ENCODE data around the gene GPR180.
"Not testable (repeated sequence)": the region's sequence is repeated elsewhere in the genome, so short reads cannot be mapped to it uniquely, and the experiment has no call there.

GPR180 gene

GRCh38 chr13:94612050-94612449 lies 10.4 kb downstream of the GPR180 start:
- Mint-ChIP-seq H3K27me3 (no peaks in the 10 kb centered on the region), H3K36me3 (peaks cover 25% of the 10 kb centered on the region), H3K27ac (no peak overlapping the region), H3K9me3 (no peaks in the 10 kb centered on the region), H3K4me1 (peaks cover 5% of the 10 kb centered on the region), H3K4me3 (no peak overlapping the region)
- no peak for ATAC-seq

- Mint-ChIP-seq H3K4me1 (no peaks in the 10 kb centered on the region), H3K27ac (no peak overlapping the region), H3K36me3 (peaks cover 19% of the 10 kb centered on the region), H3K27me3 (no peaks in the 10 kb centered on the region), H3K9me3 (no peaks in the 10 kb centered on the region), H3K4me3 (no peak overlapping the region)
- no peak for ATAC-seq
Measured at GRCh38 chr13:94613051-94613450, 11.4 kb downstream of the GPR180 start.

GRCh38 chr13:94617389-94618000 lies 15.8 kb downstream of the GPR180 start:
- H3K27me3 Mint-ChIP-seq: no peaks in the 10 kb centered on the region
- H3K9me3 Mint-ChIP-seq: no peaks in the 10 kb centered on the region
- no peak for ATAC-seq
- H3K4me1 Mint-ChIP-seq: no peaks in the 10 kb centered on the region
- no peak overlapping the region for H3K4me3 Mint-ChIP-seq
- no peak overlapping the region for H3K27ac Mint-ChIP-seq
- peaks cover 24% of the 10 kb centered on the region for H3K36me3 Mint-ChIP-seq

- Mint-ChIP-seq H3K36me3 (peaks cover 23% of the 10 kb centered on the region), H3K9me3 (no peaks in the 10 kb centered on the region), H3K4me3 (no peak overlapping the region), H3K27ac (no peak overlapping the region), H3K27me3 (no peaks in the 10 kb centered on the region), H3K4me1 (no peaks in the 10 kb centered on the region)
- no peak for ATAC-seq
Measured at GRCh38 chr13:94620286-94620896, 18.7 kb downstream of the GPR180 start.

GRCh38 chr13:94622344-94622743 lies 20.7 kb downstream of the GPR180 start:
- ATAC-seq: no peak
- H3K4me3 Mint-ChIP-seq: no peak overlapping the region
- H3K27ac Mint-ChIP-seq: no peak overlapping the region
- H3K27me3 Mint-ChIP-seq: no peaks in the 10 kb centered on the region
- peaks cover 27% of the 10 kb centered on the region for H3K36me3 Mint-ChIP-seq
- H3K9me3 Mint-ChIP-seq: no peaks in the 10 kb centered on the region
- no peaks in the 10 kb centered on the region for H3K4me1 Mint-ChIP-seq

GRCh38 chr13:94623316-94623715 lies 21.7 kb downstream of the GPR180 start:
- Mint-ChIP-seq H3K4me1 (no peaks in the 10 kb centered on the region), H3K27ac (no peak overlapping the region), H3K27me3 (no peaks in the 10 kb centered on the region), H3K9me3 (no peaks in the 10 kb centered on the region), H3K36me3 (peaks cover 27% of the 10 kb centered on the region), H3K4me3 (no peak overlapping the region)
- no peak for ATAC-seq

- Mint-ChIP-seq H3K27me3 (no peaks in the 10 kb centered on the region), H3K36me3 (peaks cover 45% of the 10 kb centered on the region)
Measured at GRCh38 chr13:94630858-94631257, 29.2 kb downstream of the GPR180 start.

GRCh38 chr13:94632226-94632980 lies 30.7 kb downstream of the GPR180 start:
- no peak overlapping the region for H3K4me3 Mint-ChIP-seq
- no peak for ATAC-seq
- H3K36me3 Mint-ChIP-seq: peaks cover 41% of the 10 kb centered on the region

More at GRCh38 chr13:94630858-94631257, 29.2 kb downstream of the GPR180 start:
- Mint-ChIP-seq H3K9me3 (no peaks in the 10 kb centered on the region), H3K27ac (no peak overlapping the region), H3K4me3 (no peak overlapping the region), H3K4me1 (no peaks in the 10 kb centered on the region)
- ATAC-seq: no peak

GRCh38 chr13:94636096-94636495 lies 34.4 kb downstream of the GPR180 start:
- peaks cover 21% of the 10 kb centered on the region for H3K36me3 Mint-ChIP-seq
- H3K4me1 Mint-ChIP-seq, H3K4me3 Mint-ChIP-seq, ATAC-seq, H3K27ac Mint-ChIP-seq, H3K27me3 Mint-ChIP-seq, H3K9me3 Mint-ChIP-seq: not testable (repeated sequence)

More at GRCh38 chr13:94632226-94632980, 30.7 kb downstream of the GPR180 start:
- no peaks in the 10 kb centered on the region for H3K27me3 Mint-ChIP-seq
- no peaks in the 10 kb centered on the region for H3K9me3 Mint-ChIP-seq
- no peak overlapping the region for H3K27ac Mint-ChIP-seq
- H3K4me1 Mint-ChIP-seq: no peaks in the 10 kb centered on the region

GRCh38 chr13:94636942-94637578 lies 35.4 kb downstream of the GPR180 start:
- H3K9me3 Mint-ChIP-seq: peaks cover 3% of the 10 kb centered on the region
- peaks cover 14% of the 10 kb centered on the region for H3K36me3 Mint-ChIP-seq
- no peaks in the 10 kb centered on the region for H3K4me1 Mint-ChIP-seq
- no peaks in the 10 kb centered on the region for H3K27me3 Mint-ChIP-seq
- H3K4me3 Mint-ChIP-seq: no peak overlapping the region
- ATAC-seq: no peak
- H3K27ac Mint-ChIP-seq: no peak overlapping the region

GRCh38 chr13:94637677-94638076 lies 36.0 kb downstream of the GPR180 start:
- H3K27ac Mint-ChIP-seq, H3K27me3 Mint-ChIP-seq, ATAC-seq, H3K9me3 Mint-ChIP-seq, H3K4me1 Mint-ChIP-seq, H3K4me3 Mint-ChIP-seq: not testable (repeated sequence)
- H3K36me3 Mint-ChIP-seq: peaks cover 14% of the 10 kb centered on the region

- ATAC-seq: no peak
- Mint-ChIP-seq H3K4me1 (no peaks in the 10 kb centered on the region), H3K9me3 (peaks cover 3% of the 10 kb centered on the region), H3K4me3 (no peak overlapping the region), H3K36me3 (no peaks in the 10 kb centered on the region), H3K27me3 (no peaks in the 10 kb centered on the region), H3K27ac (no peak overlapping the region)
Measured at GRCh38 chr13:94640721-94641120, 39.1 kb downstream of the GPR180 start.

- Mint-ChIP-seq H3K27me3 (no peaks in the 10 kb centered on the region), H3K9me3 (peaks cover 3% of the 10 kb centered on the region), H3K4me1 (no peaks in the 10 kb centered on the region), H3K27ac (no peak overlapping the region), H3K4me3 (no peak overlapping the region), H3K36me3 (no peaks in the 10 kb centered on the region)
- no peak for ATAC-seq
Measured at GRCh38 chr13:94641409-94641941, 39.8 kb downstream of the GPR180 start.

GRCh38 chr13:94646904-94647303 lies 45.2 kb downstream of the GPR180 start:
- H3K4me1 Mint-ChIP-seq: no peaks in the 10 kb centered on the region
- no peak for ATAC-seq
- H3K4me3 Mint-ChIP-seq: no peak overlapping the region
- H3K9me3 Mint-ChIP-seq: no peaks in the 10 kb centered on the region
- no peaks in the 10 kb centered on the region for H3K36me3 Mint-ChIP-seq
- H3K27ac Mint-ChIP-seq: no peak overlapping the region
- no peaks in the 10 kb centered on the region for H3K27me3 Mint-ChIP-seq

- H3K4me1 Mint-ChIP-seq: no peaks in the 10 kb centered on the region
- no peaks in the 10 kb centered on the region for H3K36me3 Mint-ChIP-seq
- no peak overlapping the region for H3K4me3 Mint-ChIP-seq
- no peak for ATAC-seq
- H3K27me3 Mint-ChIP-seq: peaks cover 27% of the 10 kb centered on the region
- H3K27ac Mint-ChIP-seq: no peak overlapping the region
- no peaks in the 10 kb centered on the region for H3K9me3 Mint-ChIP-seq
Measured at GRCh38 chr13:94656176-94656575, 54.5 kb downstream of the GPR180 start.

Data from stimulated activated memory B cell treated with anti-CD40 and anti-IgM and Interleukin-4, amounts not matched to agents 10 μg/mL and 1 μg/mL and 100 μg/mL, for 72 hours (primary cell).